ENCODE results near the gene ZNF605. TPM values are rescaled to one million over a fixed set of nuclear protein-coding genes. Genes with fewer than 3 reads are reported as not detected.

The ZNF605 gene
- total RNA-seq, 1 donor from 2014 or later: 33.5 TPM

DNA sequence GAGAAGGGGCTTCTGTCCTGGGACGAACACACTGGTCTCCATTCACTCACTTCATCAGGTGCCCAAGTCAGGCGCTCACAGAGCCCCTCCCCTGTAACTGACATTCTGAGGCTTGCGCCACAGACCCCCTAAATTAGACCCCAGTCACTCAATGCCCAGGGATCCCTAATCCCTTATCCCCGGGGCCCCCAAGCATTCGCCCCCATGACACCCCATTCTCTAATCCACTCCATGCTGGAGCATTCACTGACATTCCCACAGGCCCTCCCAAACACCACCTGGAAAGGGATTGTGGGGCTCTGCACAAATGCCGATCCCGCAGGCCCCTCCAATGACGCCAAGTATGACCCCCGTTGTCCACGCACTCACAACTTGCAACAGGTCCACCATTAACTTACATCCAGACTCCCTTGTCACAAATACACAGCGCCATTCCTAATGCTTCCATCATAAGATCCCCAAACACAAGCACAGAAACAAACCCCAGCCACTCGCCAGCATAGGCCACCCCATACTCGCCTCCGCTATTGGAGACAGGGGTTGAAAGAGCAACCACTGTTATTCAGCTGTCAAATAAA is 1.5 kb downstream of the ZNF605 start:
- no peaks in the 10 kb centered on the region for H3K27me3 Mint-ChIP-seq (ENCODE audit: low read depth)
- no peak for DNase-seq (ENCODE audit: low spot score in 2 of 2, unreplicated experiment in 2 of 2)
- peaks cover 27% of the 10 kb centered on the region for H3K9me3 Mint-ChIP-seq
- TF ChIP-seq, protein P1, sequence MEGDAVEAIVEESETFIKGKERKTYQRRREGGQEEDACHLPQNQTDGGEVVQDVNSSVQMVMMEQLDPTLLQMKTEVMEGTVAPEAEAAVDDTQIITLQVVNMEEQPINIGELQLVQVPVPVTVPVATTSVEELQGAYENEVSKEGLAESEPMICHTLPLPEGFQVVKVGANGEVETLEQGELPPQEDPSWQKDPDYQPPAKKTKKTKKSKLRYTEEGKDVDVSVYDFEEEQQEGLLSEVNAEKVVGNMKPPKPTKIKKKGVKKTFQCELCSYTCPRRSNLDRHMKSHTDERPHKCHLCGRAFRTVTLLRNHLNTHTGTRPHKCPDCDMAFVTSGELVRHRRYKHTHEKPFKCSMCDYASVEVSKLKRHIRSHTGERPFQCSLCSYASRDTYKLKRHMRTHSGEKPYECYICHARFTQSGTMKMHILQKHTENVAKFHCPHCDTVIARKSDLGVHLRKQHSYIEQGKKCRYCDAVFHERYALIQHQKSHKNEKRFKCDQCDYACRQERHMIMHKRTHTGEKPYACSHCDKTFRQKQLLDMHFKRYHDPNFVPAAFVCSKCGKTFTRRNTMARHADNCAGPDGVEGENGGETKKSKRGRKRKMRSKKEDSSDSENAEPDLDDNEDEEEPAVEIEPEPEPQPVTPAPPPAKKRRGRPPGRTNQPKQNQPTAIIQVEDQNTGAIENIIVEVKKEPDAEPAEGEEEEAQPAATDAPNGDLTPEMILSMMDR (IDR thresholded peaks at IDR 0.05; ENCODE audit: unreplicated experiment): no peak
- peaks cover 17% of the 10 kb centered on the region for H3K4me1 Mint-ChIP-seq
- H3K27ac Mint-ChIP-seq: peak overlapping the region; percentile 91
- H3K36me3 Mint-ChIP-seq: peaks cover 41% of the 10 kb centered on the region
- peak overlapping the region; percentile 87 for H3K4me3 Mint-ChIP-seq

DNA sequence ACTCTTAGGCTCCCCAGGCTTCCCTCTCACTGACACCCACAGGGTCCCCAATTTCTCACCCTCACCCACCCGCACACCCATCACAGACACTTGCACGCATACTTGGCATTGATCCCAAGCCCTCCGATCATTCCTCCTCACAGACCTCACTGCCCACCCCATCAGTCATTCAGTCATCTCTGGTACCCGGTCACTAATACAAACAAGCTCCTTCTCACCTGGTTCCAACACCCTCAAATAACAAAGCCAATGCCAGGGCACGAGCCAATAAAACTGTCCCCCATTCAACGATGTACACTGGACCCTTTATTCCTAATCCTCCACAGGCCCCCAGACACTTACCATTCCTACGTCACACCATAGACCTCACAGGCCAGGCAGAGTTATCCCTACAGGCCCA is 2.3 kb downstream of the ZNF605 start:
- Mint-ChIP-seq H3K27ac (peak overlapping the region; percentile 54), H3K4me3 (peak overlapping the region; percentile 28), H3K27me3 (ENCODE audit: low read depth) (no peaks in the 10 kb centered on the region), H3K4me1 (peaks cover 17% of the 10 kb centered on the region), H3K9me3 (peaks cover 33% of the 10 kb centered on the region), H3K36me3 (peaks cover 47% of the 10 kb centered on the region)
- TF ChIP-seq, protein P1 (IDR thresholded peaks at IDR 0.05; ENCODE audit: unreplicated experiment): no peak
- no peak for DNase-seq (ENCODE audit: low spot score in 2 of 2, unreplicated experiment in 2 of 2)

DNA sequence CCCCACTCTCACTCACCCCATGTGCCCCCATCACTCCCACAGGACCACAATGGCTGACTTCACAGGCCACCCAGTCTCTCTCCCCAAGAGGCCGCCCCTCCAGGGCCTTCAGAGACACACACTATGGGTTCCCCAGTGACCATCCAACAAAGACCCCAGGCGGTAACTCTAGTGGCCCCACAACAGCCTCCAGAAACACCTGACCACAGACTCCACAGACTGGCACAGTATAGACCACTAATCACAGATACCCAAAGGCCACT is 3.0 kb downstream of the ZNF605 start:
- Mint-ChIP-seq H3K9me3 (peaks cover 40% of the 10 kb centered on the region), H3K36me3 (peaks cover 54% of the 10 kb centered on the region), H3K27ac (no peak overlapping the region)

DNA sequence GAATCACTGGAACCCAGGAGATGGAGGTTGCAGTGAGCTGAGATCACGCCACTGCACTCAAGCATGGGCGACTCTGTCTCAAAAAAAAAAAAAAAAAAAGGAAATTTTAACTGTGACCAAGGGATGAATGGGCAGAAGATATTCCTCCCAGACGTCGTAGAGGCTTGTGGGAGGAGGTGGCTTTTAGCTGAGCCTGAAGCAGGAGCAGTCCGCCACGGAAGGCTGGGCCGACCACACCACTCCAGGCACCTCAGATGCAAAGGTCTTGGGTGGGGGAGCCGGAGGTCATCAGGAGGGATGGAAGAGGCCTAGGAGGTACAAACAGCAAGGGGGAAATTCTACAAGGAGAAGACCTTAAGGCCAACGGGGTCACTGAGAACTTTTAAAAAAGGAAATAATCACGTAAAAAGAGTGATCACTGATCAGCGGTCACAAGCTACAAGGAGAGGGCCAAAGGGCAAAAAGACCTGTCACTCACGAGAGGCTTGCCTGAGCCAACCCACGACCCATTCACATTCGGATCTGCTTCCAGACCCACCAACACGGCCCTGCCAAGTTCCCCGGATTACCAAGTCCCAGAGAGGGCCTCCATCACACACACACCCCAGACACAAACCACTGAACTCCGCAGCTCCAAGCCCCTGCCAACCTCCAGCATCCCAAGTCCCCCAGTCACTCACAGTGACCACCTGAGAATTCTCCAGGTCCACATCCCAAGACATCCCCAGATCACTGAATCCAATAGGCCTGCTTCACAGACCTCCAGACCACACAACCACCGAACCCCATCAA is 3.5 kb downstream of the ZNF605 start:
- peaks cover 43% of the 10 kb centered on the region for H3K9me3 Mint-ChIP-seq
- TF ChIP-seq, protein P1 (IDR thresholded peaks at IDR 0.05; ENCODE audit: unreplicated experiment): no peak
- H3K27ac Mint-ChIP-seq: no peak overlapping the region
- no peak for DNase-seq (ENCODE audit: low spot score in 2 of 2, unreplicated experiment in 2 of 2)
- peaks cover 58% of the 10 kb centered on the region for H3K36me3 Mint-ChIP-seq
- H3K4me1 Mint-ChIP-seq: peaks cover 17% of the 10 kb centered on the region
- no peak overlapping the region for H3K4me3 Mint-ChIP-seq
- no peaks in the 10 kb centered on the region for H3K27me3 Mint-ChIP-seq (ENCODE audit: low read depth)

More for the DNA sequence above, 3.0 kb downstream of the ZNF605 start:
- Mint-ChIP-seq H3K4me1 (peaks cover 17% of the 10 kb centered on the region), H3K4me3 (no peak overlapping the region), H3K27me3 (ENCODE audit: low read depth) (no peaks in the 10 kb centered on the region)
- TF ChIP-seq, protein P1 (IDR thresholded peaks at IDR 0.05; ENCODE audit: unreplicated experiment): no peak
- no peak for DNase-seq (ENCODE audit: low spot score in 2 of 2, unreplicated experiment in 2 of 2)

DNA sequence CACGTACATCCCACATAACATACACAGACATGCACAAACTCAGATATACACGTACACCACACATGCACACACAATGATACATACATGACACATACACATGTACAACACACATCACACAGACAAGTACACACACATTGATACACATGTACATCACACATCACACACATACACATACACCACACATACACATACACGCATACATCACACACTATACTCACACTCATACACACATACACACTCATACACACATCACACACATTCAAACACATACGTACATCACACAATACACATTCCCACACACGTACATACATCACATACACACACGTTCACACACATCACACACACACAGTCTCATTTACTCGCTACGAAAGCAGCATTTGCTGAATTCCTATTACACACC is 4.5 kb downstream of the ZNF605 start:
- DNase-seq (ENCODE audit: low spot score in 2 of 2, unreplicated experiment in 2 of 2): no peak
- Mint-ChIP-seq H3K4me3 (no peak overlapping the region), H3K4me1 (peaks cover 17% of the 10 kb centered on the region), H3K27me3 (ENCODE audit: low read depth) (no peaks in the 10 kb centered on the region), H3K36me3 (peaks cover 57% of the 10 kb centered on the region), H3K9me3 (peaks cover 41% of the 10 kb centered on the region), H3K27ac (no peak overlapping the region)
- TF ChIP-seq, protein P1 (IDR thresholded peaks at IDR 0.05; ENCODE audit: unreplicated experiment): no peak
